M059J (cell line): ENCODE results near the gene ITGAL. TPM values are rescaled to one million over a fixed set of nuclear protein-coding genes. Genes with fewer than 3 reads are reported as not detected.
"Not testable (repeated sequence)": the region's sequence is repeated elsewhere in the genome, so short reads cannot be mapped to it uniquely, and the experiment has no call there.

Source experiments
- DNase-seq: peaks from one replicate; pipeline ENCODE4 v3.0.0-alpha.2; 2012; ENCODE audit warnings: low read depth
- total RNA-seq: library from RNA; depleted of rRNA; stranded (reverse); fragments of >200 nt; shearing (Covaris generic); gene quantifications from 2 replicates; pipeline ENCODE4 v1.2.3, GENCODE V29; 2014

Gene ITGAL
- total RNA-seq, 1 experiment from 2014 or later: not detected

- no peak for DNase-seq
Observed at GRCh38 chr16:30457743-30458560, 14.6 kb upstream of the ITGAL start.

- DNase-seq: no peak
Observed at GRCh38 chr16:30458561-30459394, 13.8 kb upstream of the ITGAL start.

- no peak for DNase-seq
Observed at GRCh38 chr16:30459456-30459855, 13.1 kb upstream of the ITGAL start.

- not testable (repeated sequence) for DNase-seq
Observed at GRCh38 chr16:30461426-30461825, 11.1 kb upstream of the ITGAL start.

GRCh38 chr16:30464078-30464477 lies 8.5 kb upstream of the ITGAL start:
- no peak for DNase-seq

- no peak for DNase-seq
Observed at GRCh38 chr16:30470170-30470512, 2.4 kb upstream of the ITGAL start.

GRCh38 chr16:30470632-30470995 lies 1.9 kb upstream of the ITGAL start:
- DNase-seq: no peak

- DNase-seq: no peak
Observed at GRCh38 chr16:30473231-30474073, 910 bp downstream of the ITGAL start.

- no peak for DNase-seq
Observed at GRCh38 chr16:30474074-30474452, 1.5 kb downstream of the ITGAL start.

GRCh38 chr16:30474684-30475083 lies 2.1 kb downstream of the ITGAL start:
- no peak for DNase-seq

GRCh38 chr16:30476991-30477390 lies 4.4 kb downstream of the ITGAL start:
- no peak for DNase-seq

- not testable (repeated sequence) for DNase-seq
Observed at GRCh38 chr16:30477773-30478172, 5.2 kb downstream of the ITGAL start.

- no peak for DNase-seq
Observed at GRCh38 chr16:30478766-30479478, 6.4 kb downstream of the ITGAL start.

- no peak for DNase-seq
Observed at GRCh38 chr16:30481381-30481780, 8.8 kb downstream of the ITGAL start.

- no peak for DNase-seq
Observed at GRCh38 chr16:30482366-30482765, 9.8 kb downstream of the ITGAL start.

- DNase-seq: no peak
Observed at GRCh38 chr16:30484887-30485286, 12.3 kb downstream of the ITGAL start.

GRCh38 chr16:30485818-30486436 lies 13.4 kb downstream of the ITGAL start:
- DNase-seq: peak; percentile 57

- peak; percentile 39 for DNase-seq
Observed at GRCh38 chr16:30488764-30489605, 16.4 kb downstream of the ITGAL start.

- peak; percentile 73 for DNase-seq
Observed at GRCh38 chr16:30490210-30490609, 17.7 kb downstream of the ITGAL start.

GRCh38 chr16:30491229-30491628 lies 18.7 kb downstream of the ITGAL start:
- DNase-seq: no peak
